HepG2 (cell line): ENCODE results near the gene IGF2.

Experiments
- EZH2 ChIP-seq: conservative IDR thresholded peaks from 2 replicates; pipeline ENCODE4 v1.6.1; 2012; ENCODE audit warnings: mild to moderate bottlenecking, low read depth, low read length, moderate library complexity
- REST ChIP-seq, 2 experiments: IDR thresholded peaks; 2 replicates each; pipeline ENCODE4 v1.6.1; 2011 to 2012; ENCODE audit warnings: low read length in 2 of 2, borderline replicate concordance in 1 of 2, low read depth in 1 of 2, mild to moderate bottlenecking in 1 of 2, moderate library complexity in 1 of 2
- ZNF607 ChIP-seq: sonication (generic); formaldehyde crosslinking; IDR thresholded peaks from 2 replicates; pipeline ENCODE4 v1.5.1; 2020; ENCODE audit warnings: missing genetic modification reagents, mild to moderate bottlenecking, borderline replicate concordance

DNA sequence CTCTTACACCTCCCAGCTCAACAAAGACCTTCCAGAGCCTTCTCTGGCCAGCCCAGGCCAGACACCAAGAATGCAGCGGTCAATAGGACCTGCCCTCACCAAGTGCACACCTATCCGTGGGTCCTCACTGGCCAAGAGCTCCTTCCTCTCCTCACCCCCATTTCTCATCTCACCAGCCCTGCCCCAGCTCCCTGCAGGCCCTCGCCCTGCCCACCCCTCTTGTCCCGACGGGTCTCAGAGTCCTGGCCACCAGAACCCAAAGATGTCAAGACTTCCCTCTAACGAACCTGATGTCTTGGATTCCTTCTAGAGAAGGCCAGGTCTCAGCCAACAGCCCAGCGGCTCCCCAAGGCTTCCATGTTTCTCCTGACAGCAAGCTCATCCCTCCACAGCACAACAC lies 43.6 kb downstream of the IGF2 start:
- TF ChIP-seq EZH2 (no peak), ZNF607 (CRISPR knock-in tag) (no peak), REST (IDR thresholded peaks at IDR 0.05; ENCODE audit: borderline replicate concordance in 1 of 2, low read depth in 1 of 2, low read length in 2 of 2) (no peak)
